Nephron (organoid): ENCODE results near the gene TPD52L1.

Experiments
- H3K27ac Mint-ChIP-seq, 3 experiments: 2 replicates each; pipeline ENCODE4 v1.8.0; 2020; ENCODE audit warnings: mixed read lengths in 3 of 3, mild to moderate bottlenecking in 2 of 3, moderate library complexity in 1 of 3
- H3K27me3 Mint-ChIP-seq: 2 replicates; pipeline ENCODE4 v1.8.0; 2021; ENCODE audit warnings: low read depth, mild to moderate bottlenecking, moderate library complexity, mixed read lengths
- H3K36me3 Mint-ChIP-seq: 2 replicates; pipeline ENCODE4 v1.8.0; 2020; ENCODE audit warnings: low read depth, mixed read lengths
- H3K4me1 Mint-ChIP-seq: 2 replicates; pipeline ENCODE4 v1.8.0; 2020; ENCODE audit warnings: mixed read lengths
- H3K4me3 Mint-ChIP-seq, 3 experiments: 2 replicates each; pipeline ENCODE4 v1.8.0; 2020; ENCODE audit warnings: mild to moderate bottlenecking in 3 of 3, mixed read lengths in 3 of 3, moderate library complexity in 2 of 3
- H3K9me3 Mint-ChIP-seq: 2 replicates; pipeline ENCODE4 v1.8.0; 2020; ENCODE audit warnings: mixed read lengths
- TF ChIP-seq, protein P1 (sequence below), 3 experiments: fragments of 200-600 bp; sonication (generic); IDR thresholded peaks; one replicate each; pipeline ENCODE4 v1.5.0; 2021; ENCODE audit warnings: antibody characterized with exemption in 3 of 3; ENCODE audit not compliant: unreplicated experiment in 3 of 3

The TPD52L1 gene

DNA sequence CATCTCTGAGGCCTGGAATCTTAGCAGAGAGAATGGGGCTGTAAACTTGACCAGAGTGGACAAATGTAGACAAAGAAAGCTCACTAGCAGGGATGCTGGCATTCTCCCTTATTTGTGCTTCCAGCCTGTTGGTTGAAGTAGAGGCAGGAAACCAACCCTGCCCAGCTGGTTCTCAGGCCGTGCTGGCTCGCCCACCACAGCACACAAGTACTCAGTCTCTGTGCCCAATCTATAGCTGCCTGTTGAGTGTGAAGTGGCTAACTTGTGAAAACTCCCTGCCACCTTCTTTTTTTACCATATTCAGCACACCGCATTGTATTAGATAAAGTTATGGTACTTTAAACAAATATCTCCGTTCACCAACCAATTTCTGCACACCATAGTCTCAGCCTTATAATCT, 110.9 kb downstream of the TPD52L1 start:
- no peak overlapping the region for H3K27ac Mint-ChIP-seq
- no peaks in the 10 kb centered on the region for H3K36me3 Mint-ChIP-seq
- H3K9me3 Mint-ChIP-seq = no peaks in the 10 kb centered on the region
- no peak overlapping the region for H3K4me3 Mint-ChIP-seq
- TF ChIP-seq, protein P1, sequence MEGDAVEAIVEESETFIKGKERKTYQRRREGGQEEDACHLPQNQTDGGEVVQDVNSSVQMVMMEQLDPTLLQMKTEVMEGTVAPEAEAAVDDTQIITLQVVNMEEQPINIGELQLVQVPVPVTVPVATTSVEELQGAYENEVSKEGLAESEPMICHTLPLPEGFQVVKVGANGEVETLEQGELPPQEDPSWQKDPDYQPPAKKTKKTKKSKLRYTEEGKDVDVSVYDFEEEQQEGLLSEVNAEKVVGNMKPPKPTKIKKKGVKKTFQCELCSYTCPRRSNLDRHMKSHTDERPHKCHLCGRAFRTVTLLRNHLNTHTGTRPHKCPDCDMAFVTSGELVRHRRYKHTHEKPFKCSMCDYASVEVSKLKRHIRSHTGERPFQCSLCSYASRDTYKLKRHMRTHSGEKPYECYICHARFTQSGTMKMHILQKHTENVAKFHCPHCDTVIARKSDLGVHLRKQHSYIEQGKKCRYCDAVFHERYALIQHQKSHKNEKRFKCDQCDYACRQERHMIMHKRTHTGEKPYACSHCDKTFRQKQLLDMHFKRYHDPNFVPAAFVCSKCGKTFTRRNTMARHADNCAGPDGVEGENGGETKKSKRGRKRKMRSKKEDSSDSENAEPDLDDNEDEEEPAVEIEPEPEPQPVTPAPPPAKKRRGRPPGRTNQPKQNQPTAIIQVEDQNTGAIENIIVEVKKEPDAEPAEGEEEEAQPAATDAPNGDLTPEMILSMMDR (IDR thresholded peaks at IDR 0.05; ENCODE audit: unreplicated experiment in 3 of 3) = no peak
- no peaks in the 10 kb centered on the region for H3K27me3 Mint-ChIP-seq
- no peaks in the 10 kb centered on the region for H3K4me1 Mint-ChIP-seq

DNA sequence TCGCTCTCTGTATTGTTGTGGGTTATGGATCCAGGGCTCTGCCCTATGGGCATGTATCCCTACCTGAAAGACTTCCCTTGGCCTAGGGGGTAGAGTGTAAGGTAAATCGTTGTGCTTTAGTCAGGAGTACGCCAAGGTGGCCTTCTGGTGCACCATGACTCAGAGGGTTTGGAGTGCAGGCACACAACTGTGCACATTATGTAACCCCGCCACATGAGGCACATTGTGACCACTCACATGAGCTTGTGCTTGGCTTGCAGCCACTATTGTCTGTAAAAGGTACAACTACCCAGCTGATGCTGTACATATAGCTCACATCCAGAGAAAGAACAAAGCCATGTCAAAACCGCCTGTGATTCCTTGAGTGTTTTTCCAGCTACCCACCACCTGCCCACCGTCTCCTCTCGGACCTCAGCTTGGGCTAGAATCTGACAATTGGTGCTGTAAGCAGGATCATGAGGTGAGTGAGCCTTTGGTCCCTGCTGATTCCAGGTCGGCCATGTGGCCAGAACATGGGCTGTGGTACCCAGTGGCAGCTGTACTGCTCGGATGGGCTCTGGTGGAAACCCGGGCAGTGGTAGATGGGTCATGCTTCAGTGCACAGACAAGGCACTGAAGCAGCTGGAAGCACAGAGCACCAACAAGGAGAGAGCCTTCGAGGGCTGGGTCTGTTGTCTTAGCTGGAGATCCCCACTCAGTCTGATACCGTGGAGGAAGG, 114.4 kb downstream of the TPD52L1 start:
- TF ChIP-seq, protein P1 (IDR thresholded peaks at IDR 0.05; ENCODE audit: unreplicated experiment in 3 of 3) = no peak
- no peaks in the 10 kb centered on the region for H3K9me3 Mint-ChIP-seq
- H3K27ac Mint-ChIP-seq = no peak overlapping the region
- H3K4me3 Mint-ChIP-seq = no peak overlapping the region
- no peaks in the 10 kb centered on the region for H3K4me1 Mint-ChIP-seq
- H3K27me3 Mint-ChIP-seq = no peaks in the 10 kb centered on the region
- H3K36me3 Mint-ChIP-seq = peaks cover 24% of the 10 kb centered on the region

- Mint-ChIP-seq H3K4me1 (no peaks in the 10 kb centered on the region), H3K4me3 (no peak overlapping the region), H3K27me3 (no peaks in the 10 kb centered on the region), H3K27ac (no peak overlapping the region), H3K9me3 (no peaks in the 10 kb centered on the region), H3K36me3 (peaks cover 28% of the 10 kb centered on the region)
- TF ChIP-seq, protein P1 (IDR thresholded peaks at IDR 0.05; ENCODE audit: unreplicated experiment in 3 of 3) = no peak
Measured at GRCh38 chr6:125268765-125269164, 115.2 kb downstream of the TPD52L1 start.

DNA sequence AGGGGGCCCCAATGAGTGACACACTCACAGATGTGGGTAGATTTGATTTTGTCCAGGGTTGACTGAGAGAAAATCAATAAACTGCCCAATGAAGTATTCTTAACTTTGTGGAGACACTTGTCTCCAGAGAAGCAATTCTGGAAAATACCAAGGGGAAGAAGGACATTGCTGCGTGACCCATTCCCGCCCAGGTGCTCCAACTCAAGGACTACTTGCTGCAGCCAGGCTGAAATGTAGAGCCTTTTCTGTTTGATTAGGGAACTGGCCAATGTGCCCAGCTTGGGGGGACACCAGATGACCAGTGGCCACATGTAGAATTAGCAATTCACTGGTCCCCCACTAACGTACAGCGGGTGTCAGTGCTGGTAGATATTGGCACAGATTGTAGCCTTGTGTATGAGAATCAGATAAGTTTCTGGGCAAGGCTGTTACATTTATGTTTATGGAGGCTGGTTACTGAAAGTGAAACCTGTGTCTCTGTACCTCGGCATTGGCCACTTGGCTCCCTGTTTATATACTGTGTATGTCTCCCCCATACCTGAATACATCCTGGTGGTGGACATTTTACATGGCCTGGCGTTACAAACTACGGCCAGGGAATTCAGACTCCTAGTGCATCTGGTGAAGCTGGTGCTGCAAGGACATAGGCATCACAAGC, 115.9 kb downstream of the TPD52L1 start:
- Mint-ChIP-seq H3K4me1 (no peaks in the 10 kb centered on the region), H3K9me3 (no peaks in the 10 kb centered on the region), H3K36me3 (peaks cover 34% of the 10 kb centered on the region), H3K4me3 (no peak overlapping the region), H3K27ac (no peak overlapping the region), H3K27me3 (no peaks in the 10 kb centered on the region)
- TF ChIP-seq, protein P1 (IDR thresholded peaks at IDR 0.05; ENCODE audit: unreplicated experiment in 3 of 3) = no peak

DNA sequence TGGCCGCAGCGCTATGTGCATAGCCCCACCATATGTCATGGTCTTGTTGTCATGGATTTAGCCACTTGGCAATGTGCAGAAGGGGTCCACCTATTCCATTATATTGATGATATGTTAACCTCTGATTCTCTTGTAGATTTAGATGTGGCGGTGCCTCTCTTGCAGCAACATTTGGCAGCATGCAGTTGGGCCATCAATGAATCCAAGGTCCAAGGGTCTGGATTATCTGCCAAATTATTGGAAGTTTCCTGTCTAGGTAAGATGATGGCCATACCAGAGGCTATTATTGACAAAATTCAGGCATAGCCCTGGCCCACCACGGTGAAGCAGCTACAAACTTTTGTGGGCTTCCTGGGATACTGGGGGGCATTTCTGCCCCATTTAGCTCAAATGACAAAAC, 116.8 kb downstream of the TPD52L1 start:
- H3K27ac Mint-ChIP-seq = no peak overlapping the region
- TF ChIP-seq, protein P1 (IDR thresholded peaks at IDR 0.05; ENCODE audit: unreplicated experiment in 3 of 3) = no peak
- H3K27me3 Mint-ChIP-seq = no peaks in the 10 kb centered on the region
- no peaks in the 10 kb centered on the region for H3K9me3 Mint-ChIP-seq
- no peaks in the 10 kb centered on the region for H3K4me1 Mint-ChIP-seq
- no peak overlapping the region for H3K4me3 Mint-ChIP-seq
- peaks cover 40% of the 10 kb centered on the region for H3K36me3 Mint-ChIP-seq
